ENCODE data around the gene FSD1.
"Not testable (repeated sequence)": the region's sequence is repeated elsewhere in the genome, so short reads cannot be mapped to it uniquely, and the experiment has no call there.

Gene FSD1

DNA sequence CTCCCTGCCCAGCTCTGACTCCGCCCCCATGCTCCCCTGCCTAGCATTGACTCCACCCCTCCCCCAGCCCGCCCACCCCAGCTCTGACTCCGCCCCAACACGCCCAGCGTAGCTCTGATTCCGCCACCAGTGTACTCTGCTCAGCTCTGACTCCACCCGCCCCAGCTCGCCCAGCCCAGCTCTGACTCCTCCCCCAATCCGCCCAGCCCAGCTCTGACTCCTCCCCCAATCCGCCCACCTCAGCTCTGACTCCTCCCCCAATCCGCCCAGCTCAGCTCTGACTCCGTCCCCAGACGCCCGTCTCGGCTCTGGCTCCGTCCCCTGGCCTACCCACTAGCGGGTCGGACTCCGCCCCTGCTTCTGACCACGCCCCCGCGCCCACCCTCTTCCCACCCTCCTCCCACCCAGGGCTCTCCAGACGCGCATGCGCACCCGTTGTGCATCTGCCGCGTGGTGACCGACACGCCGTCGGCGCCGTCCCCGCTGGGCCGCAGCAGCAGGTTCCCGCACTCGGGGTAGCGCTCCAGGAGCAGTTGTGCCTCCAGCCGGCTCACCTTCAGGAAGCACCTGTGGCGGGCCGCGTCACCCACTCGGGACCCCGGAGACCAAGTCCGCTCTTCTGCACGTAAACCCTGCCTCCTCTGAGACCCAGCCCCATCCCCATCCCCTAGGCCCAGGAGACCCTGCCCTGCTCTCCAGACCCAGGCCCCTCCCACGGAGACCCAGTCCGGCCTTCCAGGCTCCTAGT, 24.0 kb downstream of the FSD1 start:
- Histone ChIP-seq H3K36me3 (ENCODE audit: control insufficient read depth, insufficient read depth, low read length) (no peaks in the 10 kb centered on the region), H3K4me3 (ENCODE audit: insufficient read depth, low read depth, low read length, poor library complexity, severe bottlenecking) (peak overlapping the region; percentile 45), H3K27ac (ENCODE audit: insufficient read depth, low read length, poor library complexity, severe bottlenecking) (peak overlapping the region; percentile 48), H3K4me1 (ENCODE audit: control insufficient read depth, insufficient read depth, low read length, poor library complexity, severe bottlenecking) (peaks cover 19% of the 10 kb centered on the region), H3K9me3 (ENCODE audit: control insufficient read depth, low read length) (no peaks in the 10 kb centered on the region), H3K27me3 (replicated peaks; ENCODE audit: control insufficient read depth, insufficient read depth, low read length, poor library complexity, severe bottlenecking) (no peaks in the 10 kb centered on the region)
- DNase-seq: peak; percentile 91

- not testable (repeated sequence) for DNase-seq; H3K36me3 ChIP-seq (ENCODE audit: control insufficient read depth, insufficient read depth, low read length); H3K9me3 ChIP-seq (ENCODE audit: control insufficient read depth, low read length); H3K27me3 ChIP-seq (replicated peaks; ENCODE audit: control insufficient read depth, insufficient read depth, low read length, poor library complexity, severe bottlenecking)
- peak overlapping the region; percentile 48 for H3K27ac ChIP-seq (ENCODE audit: insufficient read depth, low read length, poor library complexity, severe bottlenecking)
- H3K4me1 ChIP-seq (ENCODE audit: control insufficient read depth, insufficient read depth, low read length, poor library complexity, severe bottlenecking): peaks cover 19% of the 10 kb centered on the region
- H3K4me3 ChIP-seq (ENCODE audit: insufficient read depth, low read depth, low read length, poor library complexity, severe bottlenecking): peak overlapping the region; percentile 41
These were observed 24.7 kb downstream of the FSD1 start for GRCh38 chr19:4328991-4329681.

GRCh38 chr19:4329858-4330257, 25.5 kb downstream of the FSD1 start:
- Histone ChIP-seq H3K27ac (ENCODE audit: insufficient read depth, low read length, poor library complexity, severe bottlenecking) (no peak overlapping the region), H3K4me3 (ENCODE audit: insufficient read depth, low read depth, low read length, poor library complexity, severe bottlenecking) (no peak overlapping the region)

GRCh38 chr19:4334929-4335570, 30.7 kb downstream of the FSD1 start:
- no peaks in the 10 kb centered on the region for H3K9me3 ChIP-seq (ENCODE audit: control insufficient read depth, low read length)
- H3K27ac ChIP-seq (ENCODE audit: insufficient read depth, low read length, poor library complexity, severe bottlenecking): no peak overlapping the region
- H3K27me3 ChIP-seq (replicated peaks; ENCODE audit: control insufficient read depth, insufficient read depth, low read length, poor library complexity, severe bottlenecking): no peaks in the 10 kb centered on the region
- H3K4me3 ChIP-seq (ENCODE audit: insufficient read depth, low read depth, low read length, poor library complexity, severe bottlenecking): no peak overlapping the region
- H3K36me3 ChIP-seq (ENCODE audit: control insufficient read depth, insufficient read depth, low read length): no peaks in the 10 kb centered on the region
- peaks cover 9% of the 10 kb centered on the region for H3K4me1 ChIP-seq (ENCODE audit: control insufficient read depth, insufficient read depth, low read length, poor library complexity, severe bottlenecking)
- no peak for DNase-seq

More at GRCh38 chr19:4329858-4330257, 25.5 kb downstream of the FSD1 start:
- no peak for DNase-seq
- Histone ChIP-seq H3K4me1 (ENCODE audit: control insufficient read depth, insufficient read depth, low read length, poor library complexity, severe bottlenecking) (peaks cover 19% of the 10 kb centered on the region), H3K27me3 (replicated peaks; ENCODE audit: control insufficient read depth, insufficient read depth, low read length, poor library complexity, severe bottlenecking) (no peaks in the 10 kb centered on the region), H3K9me3 (ENCODE audit: control insufficient read depth, low read length) (no peaks in the 10 kb centered on the region), H3K36me3 (ENCODE audit: control insufficient read depth, insufficient read depth, low read length) (no peaks in the 10 kb centered on the region)

- Histone ChIP-seq H3K27me3 (replicated peaks; ENCODE audit: control insufficient read depth, insufficient read depth, low read length, poor library complexity, severe bottlenecking) (no peaks in the 10 kb centered on the region), H3K36me3 (ENCODE audit: control insufficient read depth, insufficient read depth, low read length) (no peaks in the 10 kb centered on the region), H3K4me1 (ENCODE audit: control insufficient read depth, insufficient read depth, low read length, poor library complexity, severe bottlenecking) (peaks cover 13% of the 10 kb centered on the region), H3K4me3 (ENCODE audit: insufficient read depth, low read depth, low read length, poor library complexity, severe bottlenecking) (peak overlapping the region; percentile 33), H3K27ac (ENCODE audit: insufficient read depth, low read length, poor library complexity, severe bottlenecking) (peak overlapping the region; percentile 27), H3K9me3 (ENCODE audit: control insufficient read depth, low read length) (no peaks in the 10 kb centered on the region)
- DNase-seq: no peak
These were observed 33.6 kb downstream of the FSD1 start for GRCh38 chr19:4337906-4338440.

- Histone ChIP-seq H3K4me1 (ENCODE audit: control insufficient read depth, insufficient read depth, low read length, poor library complexity, severe bottlenecking) (peaks cover 13% of the 10 kb centered on the region), H3K27me3 (replicated peaks; ENCODE audit: control insufficient read depth, insufficient read depth, low read length, poor library complexity, severe bottlenecking) (no peaks in the 10 kb centered on the region), H3K27ac (ENCODE audit: insufficient read depth, low read length, poor library complexity, severe bottlenecking) (peak within 1 kb of the TSS; percentile 27), H3K9me3 (ENCODE audit: control insufficient read depth, low read length) (no peaks in the 10 kb centered on the region), H3K4me3 (ENCODE audit: insufficient read depth, low read depth, low read length, poor library complexity, severe bottlenecking) (peak within 1 kb of the TSS; percentile 33), H3K36me3 (ENCODE audit: control insufficient read depth, insufficient read depth, low read length) (no peaks in the 10 kb centered on the region)
- DNase-seq: no peak
These were observed 34.3 kb downstream of the FSD1 start, which contains the start of gene STAP2 for GRCh38 chr19:4338441-4339355. TSS of gene STAP2 (minus strand) at chr19:4338827. CDS start at chr19:4338753, 74 bp downstream.

- H3K4me1 ChIP-seq (ENCODE audit: control insufficient read depth, insufficient read depth, low read length, poor library complexity, severe bottlenecking): peaks cover 22% of the 10 kb centered on the region
- no peaks in the 10 kb centered on the region for H3K9me3 ChIP-seq (ENCODE audit: control insufficient read depth, low read length)
- no peak for DNase-seq
- H3K27ac ChIP-seq (ENCODE audit: insufficient read depth, low read length, poor library complexity, severe bottlenecking): peak overlapping the region; percentile 56
- H3K4me3 ChIP-seq (ENCODE audit: insufficient read depth, low read depth, low read length, poor library complexity, severe bottlenecking): peak overlapping the region; percentile 55
- no peaks in the 10 kb centered on the region for H3K36me3 ChIP-seq (ENCODE audit: control insufficient read depth, insufficient read depth, low read length)
- no peaks in the 10 kb centered on the region for H3K27me3 ChIP-seq (replicated peaks; ENCODE audit: control insufficient read depth, insufficient read depth, low read length, poor library complexity, severe bottlenecking)
These were observed 37.9 kb downstream of the FSD1 start for GRCh38 chr19:4342314-4342614.

GRCh38 chr19:4342615-4343369, 38.4 kb downstream of the FSD1 start:
- DNase-seq: peak; percentile 86 to 91 (median 89)
- Histone ChIP-seq H3K27me3 (replicated peaks; ENCODE audit: control insufficient read depth, insufficient read depth, low read length, poor library complexity, severe bottlenecking) (no peaks in the 10 kb centered on the region), H3K9me3 (ENCODE audit: control insufficient read depth, low read length) (no peaks in the 10 kb centered on the region), H3K4me1 (ENCODE audit: control insufficient read depth, insufficient read depth, low read length, poor library complexity, severe bottlenecking) (peaks cover 22% of the 10 kb centered on the region), H3K36me3 (ENCODE audit: control insufficient read depth, insufficient read depth, low read length) (no peaks in the 10 kb centered on the region), H3K27ac (ENCODE audit: insufficient read depth, low read length, poor library complexity, severe bottlenecking) (peak overlapping the region; percentile 71), H3K4me3 (ENCODE audit: insufficient read depth, low read depth, low read length, poor library complexity, severe bottlenecking) (peak overlapping the region; percentile 65)

All from effector memory CD4-positive, alpha-beta T cell (primary cell).